ENCODE results near the gene PNISR.

The PNISR gene

DNA sequence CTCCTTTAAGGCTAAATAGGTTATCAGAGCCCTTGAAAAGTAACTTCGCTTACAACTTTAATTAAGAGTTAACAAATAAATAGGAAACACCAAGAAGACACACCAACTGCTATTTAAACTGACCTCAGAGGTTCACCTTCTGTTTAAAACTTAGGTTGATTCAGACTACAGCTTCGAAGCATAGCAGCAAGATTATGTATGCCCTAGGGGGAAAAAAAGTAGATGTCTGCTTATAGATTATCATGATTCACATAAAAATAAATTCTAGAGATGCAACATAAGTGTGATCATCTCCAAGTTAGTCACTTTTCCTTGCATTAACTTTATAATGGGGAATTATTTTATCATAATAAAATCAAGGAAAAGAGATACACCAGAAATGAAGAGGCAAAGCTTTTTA is 8.9 kb downstream of the PNISR start:
- Histone ChIP-seq H3K4me3 (ENCODE audit: low read depth, low read length, poor library complexity, severe bottlenecking) (no peak overlapping the region), H3K9me3 (ENCODE audit: low read length) (no peaks in the 10 kb centered on the region), H4K20me1 (ENCODE audit: insufficient read depth, low read length) (0 out of 2 replicates have a peak, but pooled peaks cover under 1% of the 10 kb centered on the region), H3K27ac (ENCODE audit: low read depth, low read length, poor library complexity, severe bottlenecking) (no peak overlapping the region), H3K4me2 (ENCODE audit: low read length) (no peak overlapping the region), H3K9ac (ENCODE audit: low read length) (no peak overlapping the region), H3K36me3 (ENCODE audit: insufficient read depth, low read length) (peaks cover 49% of the 10 kb centered on the region; the same call in 1 of the 2 replicates), H3K9me2 (ENCODE audit: low read depth, low read length) (no peaks in the 10 kb centered on the region), H3K4me1 (ENCODE audit: insufficient read depth, low read length, severe bottlenecking) (peaks cover 41% of the 10 kb centered on the region), H3F3A (ENCODE audit: insufficient read depth, low read length) (no peaks in the 10 kb centered on the region), H3K79me2 (ENCODE audit: insufficient read depth, low read length) (peaks cover 87% of the 10 kb centered on the region), H3K27me3 (ENCODE audit: insufficient read depth, low read length) (no peaks in the 10 kb centered on the region), H2AFZ (ENCODE audit: low read length) (no peak overlapping the region)
- TF ChIP-seq, protein P1, sequence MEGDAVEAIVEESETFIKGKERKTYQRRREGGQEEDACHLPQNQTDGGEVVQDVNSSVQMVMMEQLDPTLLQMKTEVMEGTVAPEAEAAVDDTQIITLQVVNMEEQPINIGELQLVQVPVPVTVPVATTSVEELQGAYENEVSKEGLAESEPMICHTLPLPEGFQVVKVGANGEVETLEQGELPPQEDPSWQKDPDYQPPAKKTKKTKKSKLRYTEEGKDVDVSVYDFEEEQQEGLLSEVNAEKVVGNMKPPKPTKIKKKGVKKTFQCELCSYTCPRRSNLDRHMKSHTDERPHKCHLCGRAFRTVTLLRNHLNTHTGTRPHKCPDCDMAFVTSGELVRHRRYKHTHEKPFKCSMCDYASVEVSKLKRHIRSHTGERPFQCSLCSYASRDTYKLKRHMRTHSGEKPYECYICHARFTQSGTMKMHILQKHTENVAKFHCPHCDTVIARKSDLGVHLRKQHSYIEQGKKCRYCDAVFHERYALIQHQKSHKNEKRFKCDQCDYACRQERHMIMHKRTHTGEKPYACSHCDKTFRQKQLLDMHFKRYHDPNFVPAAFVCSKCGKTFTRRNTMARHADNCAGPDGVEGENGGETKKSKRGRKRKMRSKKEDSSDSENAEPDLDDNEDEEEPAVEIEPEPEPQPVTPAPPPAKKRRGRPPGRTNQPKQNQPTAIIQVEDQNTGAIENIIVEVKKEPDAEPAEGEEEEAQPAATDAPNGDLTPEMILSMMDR (IDR thresholded peaks at IDR 0.05; ENCODE audit: low read length), result no peak
- no peak for TF ChIP-seq EZH2 (IDR thresholded peaks at IDR 0.05; ENCODE audit: borderline replicate concordance, low read length)

DNA sequence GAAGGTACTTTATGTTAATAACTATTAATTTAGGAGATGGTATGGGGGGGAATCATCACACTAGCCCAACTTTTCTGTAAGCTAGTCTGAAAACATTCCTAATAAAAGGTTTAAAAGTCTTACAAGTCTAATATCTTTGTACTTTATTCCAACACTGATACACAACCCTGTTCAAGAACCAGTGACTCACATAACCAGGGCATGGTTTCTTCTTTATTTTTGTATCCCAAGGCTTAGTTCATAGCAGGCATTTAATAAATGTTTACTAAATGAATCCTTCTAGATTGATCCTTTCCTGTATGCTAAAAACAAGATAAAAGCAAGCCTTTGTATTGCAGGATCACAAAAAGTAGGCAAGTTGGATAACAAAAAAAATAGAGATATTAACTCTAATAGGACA is 9.7 kb downstream of the PNISR start:
- H3K9ac ChIP-seq (ENCODE audit: low read length), result no peak overlapping the region
- no peak overlapping the region for H2AFZ ChIP-seq (ENCODE audit: low read length)
- TF ChIP-seq, protein P1 (IDR thresholded peaks at IDR 0.05; ENCODE audit: low read length), result no peak
- no peak for TF ChIP-seq EZH2 (IDR thresholded peaks at IDR 0.05; ENCODE audit: borderline replicate concordance, low read length)
- no peak overlapping the region for H3K27ac ChIP-seq (ENCODE audit: low read depth, low read length, poor library complexity, severe bottlenecking)
- H3K27me3 ChIP-seq (ENCODE audit: insufficient read depth, low read length), result no peaks in the 10 kb centered on the region
- no peaks in the 10 kb centered on the region for H3F3A ChIP-seq (ENCODE audit: insufficient read depth, low read length)
- H3K9me3 ChIP-seq (ENCODE audit: low read length), result no peaks in the 10 kb centered on the region
- no peaks in the 10 kb centered on the region for H3K9me2 ChIP-seq (ENCODE audit: low read depth, low read length)
- peaks cover 49% of the 10 kb centered on the region for H3K36me3 ChIP-seq (ENCODE audit: insufficient read depth, low read length)
- H3K79me2 ChIP-seq (ENCODE audit: insufficient read depth, low read length), result peaks cover 79% of the 10 kb centered on the region
- H3K4me1 ChIP-seq (ENCODE audit: insufficient read depth, low read length, severe bottlenecking), result peaks cover 33% of the 10 kb centered on the region
- no peaks in the 10 kb centered on the region for H4K20me1 ChIP-seq (ENCODE audit: insufficient read depth, low read length)
- H3K4me2 ChIP-seq (ENCODE audit: low read length), result no peak overlapping the region
- no peak overlapping the region for H3K4me3 ChIP-seq (ENCODE audit: low read depth, low read length, poor library complexity, severe bottlenecking)

DNA sequence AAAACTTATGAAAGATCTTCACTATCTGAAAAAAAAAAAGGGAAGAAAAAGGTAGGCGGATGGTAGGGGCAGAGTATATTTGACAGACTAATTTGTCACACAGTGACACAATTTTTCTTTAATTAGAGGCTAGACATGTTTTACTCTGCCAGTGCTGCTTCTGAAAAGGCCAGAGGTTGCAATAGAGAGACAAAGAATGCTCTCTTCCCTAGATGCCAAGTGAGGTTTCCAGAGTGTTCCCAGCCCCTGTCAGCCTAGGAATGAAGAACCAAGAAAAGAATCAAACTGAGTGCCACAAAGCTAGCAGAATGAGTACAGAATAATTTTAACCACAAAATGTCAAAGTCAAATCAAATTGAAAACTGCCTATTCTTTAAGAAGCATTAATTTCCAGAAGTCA is 13.0 kb downstream of the PNISR start:
- Histone ChIP-seq H2AFZ (ENCODE audit: low read length) (no peak overlapping the region), H3K36me3 (ENCODE audit: insufficient read depth, low read length) (peaks cover 78% of the 10 kb centered on the region), H3F3A (ENCODE audit: insufficient read depth, low read length) (no peaks in the 10 kb centered on the region), H3K9ac (ENCODE audit: low read length) (no peak overlapping the region), H3K27me3 (ENCODE audit: insufficient read depth, low read length) (no peaks in the 10 kb centered on the region), H3K4me2 (ENCODE audit: low read length) (no peak overlapping the region), H4K20me1 (ENCODE audit: insufficient read depth, low read length) (peaks cover 3% of the 10 kb centered on the region; the same call in 1 of the 2 replicates), H3K4me1 (ENCODE audit: insufficient read depth, low read length, severe bottlenecking) (peaks cover 3% of the 10 kb centered on the region), H3K4me3 (ENCODE audit: low read depth, low read length, poor library complexity, severe bottlenecking) (no peak overlapping the region), H3K9me2 (ENCODE audit: low read depth, low read length) (no peaks in the 10 kb centered on the region), H3K9me3 (ENCODE audit: low read length) (no peaks in the 10 kb centered on the region), H3K27ac (ENCODE audit: low read depth, low read length, poor library complexity, severe bottlenecking) (no peak overlapping the region), H3K79me2 (ENCODE audit: insufficient read depth, low read length) (peaks cover 48% of the 10 kb centered on the region)
- TF ChIP-seq, protein P1 (IDR thresholded peaks at IDR 0.05; ENCODE audit: low read length), result no peak
- no peak for TF ChIP-seq EZH2 (IDR thresholded peaks at IDR 0.05; ENCODE audit: borderline replicate concordance, low read length)

Measured in OCI-LY1 (cell line).